Heart left ventricle (tissue), 13 donors: Measurements from ENCODE around the gene GPR179.

Source experiments
- CTCF ChIP-seq, 12 donors: fragments of 200-600 bp; sonication (generic) in 4 of 12; IDR thresholded peaks; one replicate each; pipeline versions ENCODE4 v1.5.0 to v1.8.0; 2018 to 2022; ENCODE audit warnings: antibody characterized with exemption in 12 of 12, mild to moderate bottlenecking in 5 of 12
- POLR2A ChIP-seq, 2 donors: fragments of 450-650 bp; IDR thresholded peaks; one replicate each; pipeline ENCODE4 v1.6.1; 2017; ENCODE audit warnings: antibody characterized with exemption in 2 of 2, mild to moderate bottlenecking in 2 of 2, moderate library complexity in 2 of 2
- donor health status: ischemic (EF 13 %, LVEDD 7.1; RV severe dilation, severe dysfunction).
- donor health status: DM: no; HTN: yes; CAD: no.
- donor health status: DM: no; HTN: no; CAD: no.
- donor health status: ischemic (EF 25% LVEDD 6.9; RV normal size, moderate dysfunction).
- donor health status: ischemic (EF 25% LVEDD 5.7; RV mildly dilated, moderate dysfunction).
- donor health status: ischemic (EF 35%, LVEDD 5.7; RV mildly dilated, moderate dysfunction).
- donor health status: nonischemic (EF 11% LVEDD 7.7; RV severe dilation, severe dysfunction).
- donor health status: DM: yes; HTN: yes; CAD: no.
- donor health status: PGD.
- donor health status: ischemic (EF 29% LVEDD 5.4; RV normal size, mild dysfunction).
- donor health status: nonischemic (EF 23%, LVEDD 6.1; RV moderate dilation, normal function).

DNA sequence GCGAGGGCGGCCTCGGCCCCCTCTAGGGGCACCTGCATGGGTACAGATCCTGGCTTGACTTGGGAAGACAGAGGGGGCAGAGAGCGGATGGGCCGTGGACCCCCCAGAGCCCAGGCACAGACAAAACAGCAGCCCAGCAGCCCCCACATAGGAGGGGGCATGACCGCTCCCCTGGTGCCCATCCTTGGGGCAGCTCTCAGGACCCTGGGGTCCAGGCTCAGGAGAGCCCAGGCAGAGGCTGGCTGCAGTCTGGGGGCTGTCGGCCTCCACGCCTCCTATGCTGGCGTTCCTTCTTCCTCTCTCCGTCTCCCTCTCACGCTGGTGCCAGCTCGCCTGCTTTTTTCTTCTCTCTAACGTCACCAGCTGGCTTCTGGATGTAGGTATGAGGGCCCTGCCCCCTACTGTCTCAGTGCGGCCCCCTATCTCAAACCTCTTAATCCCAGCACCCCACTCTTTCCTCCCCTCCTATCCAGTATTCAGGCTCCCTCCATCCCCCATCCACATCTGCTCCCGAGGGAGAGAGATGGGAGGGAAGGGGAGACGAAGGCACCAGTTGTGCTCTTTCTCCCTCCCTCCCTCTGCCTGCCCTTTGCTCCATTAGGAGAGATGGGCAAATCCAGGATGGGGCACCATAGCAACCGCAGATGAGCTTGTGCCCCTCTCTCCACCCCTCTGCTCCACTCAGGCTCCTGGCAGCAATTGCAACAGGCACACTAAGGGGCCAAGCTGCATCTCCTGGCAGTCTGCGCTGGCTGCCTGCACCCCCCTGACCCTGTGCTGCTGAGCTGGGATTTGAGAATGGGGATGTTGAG lies at the start of gene GPR179:
- TF ChIP-seq CTCF (IDR thresholded peaks at IDR 0.05) (no peak), POLR2A (IDR thresholded peaks at IDR 0.05) (no peak)
